Nephron (organoid): Measurements from ENCODE around the gene GPR33.

Experiments used
- H3K27ac Mint-ChIP-seq, 3 experiments: 2 replicates each; pipeline ENCODE4 v1.8.0; 2020; ENCODE audit warnings: mixed read lengths in 3 of 3, mild to moderate bottlenecking in 2 of 3, moderate library complexity in 1 of 3
- H3K27me3 Mint-ChIP-seq: 2 replicates; pipeline ENCODE4 v1.8.0; 2021; ENCODE audit warnings: low read depth, mild to moderate bottlenecking, moderate library complexity, mixed read lengths
- H3K36me3 Mint-ChIP-seq: 2 replicates; pipeline ENCODE4 v1.8.0; 2020; ENCODE audit warnings: low read depth, mixed read lengths
- H3K4me1 Mint-ChIP-seq: 2 replicates; pipeline ENCODE4 v1.8.0; 2020; ENCODE audit warnings: mixed read lengths
- H3K4me3 Mint-ChIP-seq, 3 experiments: 2 replicates each; pipeline ENCODE4 v1.8.0; 2020; ENCODE audit warnings: mild to moderate bottlenecking in 3 of 3, mixed read lengths in 3 of 3, moderate library complexity in 2 of 3
- H3K9me3 Mint-ChIP-seq: 2 replicates; pipeline ENCODE4 v1.8.0; 2020; ENCODE audit warnings: mixed read lengths
- CTCF ChIP-seq, 3 experiments: fragments of 200-600 bp; sonication (generic); IDR thresholded peaks; one replicate each; pipeline ENCODE4 v1.5.0; 2021; ENCODE audit warnings: antibody characterized with exemption in 3 of 3; ENCODE audit not compliant: unreplicated experiment in 3 of 3

Gene GPR33

DNA sequence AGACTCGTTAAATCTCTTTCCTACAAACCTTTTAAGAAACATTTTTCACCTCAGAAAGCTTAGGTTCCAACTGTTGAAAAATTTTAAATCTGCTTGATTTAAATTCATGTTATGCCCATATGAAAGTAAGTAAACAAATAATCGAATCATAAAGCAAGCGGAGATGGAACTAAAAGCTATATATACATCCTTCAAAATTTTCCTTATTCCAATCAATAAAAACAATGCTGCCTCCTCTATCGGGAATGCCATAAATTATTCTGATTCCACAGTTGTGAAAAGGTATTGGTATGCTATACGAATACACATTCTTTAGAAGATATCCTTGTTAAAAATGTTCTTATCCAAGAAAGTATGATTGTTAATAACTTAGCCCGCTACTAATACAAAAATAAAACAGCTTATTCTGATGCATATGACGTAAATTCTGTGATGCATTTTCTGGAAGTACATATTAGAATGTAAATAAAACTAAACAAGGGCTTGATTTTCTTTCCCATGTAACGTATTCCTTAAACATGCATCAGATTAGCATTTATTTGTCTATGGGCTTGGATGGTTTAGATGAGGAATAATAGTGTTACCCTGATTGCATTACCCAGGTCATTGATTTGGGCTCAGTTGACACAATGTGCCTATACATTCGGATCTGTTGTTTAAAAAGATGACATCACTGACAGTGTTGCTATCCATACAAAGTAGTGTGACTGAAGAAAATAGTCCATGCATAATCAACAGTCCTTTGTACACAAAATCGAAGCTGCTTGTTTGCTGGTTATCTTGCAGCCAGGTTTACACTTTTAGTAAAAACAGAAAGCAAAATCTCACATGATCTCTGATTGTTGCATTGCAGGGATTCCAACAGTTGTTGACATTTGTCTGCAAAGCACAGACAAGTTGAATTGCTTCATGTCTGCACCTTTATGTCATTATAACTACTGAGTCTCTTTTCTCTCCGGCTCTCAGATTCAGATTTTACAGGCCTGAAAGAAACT, 29.9 kb downstream of the GPR33 start:
- H3K27me3 Mint-ChIP-seq: no peaks in the 10 kb centered on the region
- peak overlapping the region; percentile 99 to 100 (median 99) for H3K27ac Mint-ChIP-seq
- no peaks in the 10 kb centered on the region for H3K36me3 Mint-ChIP-seq
- H3K4me1 Mint-ChIP-seq: peaks cover 43% of the 10 kb centered on the region
- no peak for TF ChIP-seq CTCF (IDR thresholded peaks at IDR 0.05; ENCODE audit: unreplicated experiment in 3 of 3)
- H3K9me3 Mint-ChIP-seq: no peaks in the 10 kb centered on the region
- peak overlapping the region; percentile 93 to 100 (median 99) for H3K4me3 Mint-ChIP-seq

DNA sequence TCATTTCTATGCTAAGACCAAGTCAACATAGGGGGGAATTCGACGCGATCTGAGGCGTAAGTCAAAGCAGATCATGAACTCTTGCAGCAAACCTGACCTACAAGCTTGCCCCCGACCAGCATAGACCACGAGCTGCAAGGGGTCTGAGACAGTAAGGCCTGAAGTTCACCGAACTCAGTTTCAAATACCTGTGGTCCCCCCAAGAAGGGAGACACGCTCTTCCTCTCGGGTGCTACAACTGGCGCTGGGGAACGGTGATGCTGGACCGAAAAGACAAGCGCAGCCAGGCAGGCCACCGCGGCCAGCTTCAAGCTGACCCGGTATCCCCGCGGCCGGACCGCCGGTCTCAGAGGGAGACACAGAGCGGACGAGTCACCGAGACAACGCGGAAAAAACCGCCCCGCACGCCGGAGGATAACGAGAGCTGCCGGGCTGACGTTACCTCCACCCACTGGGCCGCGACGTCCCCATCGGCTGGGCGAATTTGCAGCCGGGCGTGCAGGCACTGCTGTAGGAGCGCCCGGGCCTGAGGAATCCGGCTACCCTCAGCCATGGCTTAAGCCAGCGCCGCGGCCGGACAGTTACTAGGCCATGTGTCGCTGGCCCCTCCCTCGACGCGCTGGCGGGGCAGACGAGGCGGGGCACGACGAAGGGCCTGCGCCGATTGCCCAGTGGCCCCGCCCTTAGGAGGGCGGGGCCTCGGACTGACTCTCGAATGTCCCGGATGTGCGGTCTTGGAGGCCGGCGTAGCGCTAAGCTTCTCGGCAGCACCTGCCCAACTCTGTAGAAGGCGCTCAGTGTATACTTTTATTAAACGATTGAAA, 30.8 kb downstream of the GPR33 start, which contains the start of gene DTD2:
Gene DTD2 (minus strand): TSS at position 666 of the 824 bp plus-strand sequence. CDS start 113 bp downstream, at position 553.
- Mint-ChIP-seq H3K27ac (peak within 1 kb of the TSS; percentile 99 to 100 (median 99)), H3K27me3 (no peaks in the 10 kb centered on the region), H3K36me3 (peaks cover 5% of the 10 kb centered on the region), H3K4me1 (peaks cover 43% of the 10 kb centered on the region), H3K9me3 (no peaks in the 10 kb centered on the region), H3K4me3 (peak within 1 kb of the TSS; percentile 93 to 100 (median 99))
- TF ChIP-seq CTCF (IDR thresholded peaks at IDR 0.05; ENCODE audit: unreplicated experiment in 3 of 3): no peak

GRCh38 chr14:31449971-31450610, 37.7 kb downstream of the GPR33 start:
- peaks cover 42% of the 10 kb centered on the region for H3K36me3 Mint-ChIP-seq
- H3K9me3 Mint-ChIP-seq: no peaks in the 10 kb centered on the region
- H3K27me3 Mint-ChIP-seq: no peaks in the 10 kb centered on the region
- peaks cover 15% of the 10 kb centered on the region for H3K4me1 Mint-ChIP-seq
- TF ChIP-seq CTCF (IDR thresholded peaks at IDR 0.05; ENCODE audit: unreplicated experiment in 3 of 3): peak; percentile 42 to 55 (median 47)
- H3K27ac Mint-ChIP-seq: no peak overlapping the region
- no peak overlapping the region for H3K4me3 Mint-ChIP-seq

DNA sequence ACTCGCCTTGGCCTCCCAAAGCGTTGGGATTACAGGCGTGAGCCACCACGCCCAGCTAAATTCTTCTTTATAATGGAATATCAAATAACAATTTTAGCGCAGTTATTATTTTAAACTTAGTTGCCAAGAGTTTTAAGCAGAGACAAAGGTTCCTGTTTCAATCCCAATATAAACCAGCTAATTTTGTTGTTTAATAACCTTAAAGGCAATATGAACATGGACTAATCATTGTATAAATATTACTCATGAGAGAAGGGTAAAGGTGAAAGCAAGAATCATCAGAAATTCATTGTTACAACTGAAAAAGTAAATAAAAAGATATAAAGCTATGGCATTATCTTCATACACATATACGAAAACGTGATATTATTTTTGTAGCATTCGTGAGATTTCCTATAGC, 38.7 kb downstream of the GPR33 start:
- Mint-ChIP-seq H3K4me3 (no peak overlapping the region), H3K36me3 (peaks cover 44% of the 10 kb centered on the region), H3K9me3 (no peaks in the 10 kb centered on the region), H3K27me3 (no peaks in the 10 kb centered on the region), H3K27ac (no peak overlapping the region), H3K4me1 (peaks cover 5% of the 10 kb centered on the region)
- TF ChIP-seq CTCF (IDR thresholded peaks at IDR 0.05; ENCODE audit: unreplicated experiment in 3 of 3): no peak

GRCh38 chr14:31445703-31446102, 42.1 kb downstream of the GPR33 start:
- H3K4me3 Mint-ChIP-seq: no peak overlapping the region
- TF ChIP-seq CTCF (IDR thresholded peaks at IDR 0.05; ENCODE audit: unreplicated experiment in 3 of 3): no peak
- no peaks in the 10 kb centered on the region for H3K9me3 Mint-ChIP-seq
- no peak overlapping the region for H3K27ac Mint-ChIP-seq
- no peaks in the 10 kb centered on the region for H3K4me1 Mint-ChIP-seq
- H3K27me3 Mint-ChIP-seq: no peaks in the 10 kb centered on the region
- peaks cover 34% of the 10 kb centered on the region for H3K36me3 Mint-ChIP-seq
